ENCODE data around the gene STPG2. TPM values are rescaled to one million over a fixed set of nuclear protein-coding genes. Genes with fewer than 3 reads are reported as not detected.
A peak's percentile ranks its signal among the peaks of the same experiment; 100 is the strongest.

The STPG2 gene
- total and polyA plus RNA-seq, 2 donors (not counting 3 experiments of a cell fraction or from before 2014, with no cell fraction given): not detected

DNA sequence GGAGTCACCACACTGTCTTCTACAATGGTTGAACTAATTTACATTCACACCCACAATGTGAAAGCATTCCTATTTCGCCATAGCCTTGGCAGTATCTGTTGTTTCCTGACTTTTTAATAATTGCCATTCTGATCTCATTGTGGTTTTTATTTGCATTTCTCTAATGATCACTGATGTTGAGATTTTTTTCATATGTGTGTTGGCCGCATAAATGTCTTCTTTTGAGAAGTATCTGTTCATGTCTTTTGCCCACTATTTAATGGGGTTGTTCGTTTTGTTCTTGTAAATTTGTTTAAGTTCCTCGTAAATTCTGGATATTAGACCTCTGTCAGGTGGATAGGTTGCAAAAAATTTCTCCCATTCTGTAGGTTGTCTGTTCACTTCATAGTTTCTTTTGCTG, 519.1 kb downstream of the STPG2 start:
- H2AFZ ChIP-seq (ENCODE audit: low read depth, low read length): no peak overlapping the region
- dilution Hi-C loops (cut with MboI; ENCODE audit: extremely low pct_ligation_motif_present, low sequenced_read_pairs) (no loop called here), intact Hi-C loops (cut with micrococcal nuclease) (no loop called here)
- H3K4me1 ChIP-seq (ENCODE audit: control insufficient read depth, extremely low read depth, insufficient read depth, low read length): no peaks in the 10 kb centered on the region
- H3K36me3 ChIP-seq (ENCODE audit: control insufficient read depth in 2 of 2, extremely low read depth in 1 of 2, insufficient read depth in 2 of 2, low read length in 2 of 2): no peaks in the 10 kb centered on the region
- DNase-seq (ENCODE audit: low read depth, low spot score): no peak
- FAIRE-seq: no peak
- no peaks in the 10 kb centered on the region for H3K9me3 ChIP-seq (replicated peaks; ENCODE audit: control insufficient read depth, insufficient read depth, low read length)
- no peak overlapping the region for H3K4me2 ChIP-seq (ENCODE audit: insufficient read depth, low read length)
- H3K27me3 ChIP-seq (ENCODE audit: control insufficient read depth in 2 of 2, insufficient read depth in 2 of 2, low read length in 2 of 2): no peaks in the 10 kb centered on the region
- BruUV-seq (replicated peaks): no TSS peak
- H4K20me1 ChIP-seq (replicated peaks; ENCODE audit: control insufficient read depth, extremely low read depth, insufficient read depth, low read length): no peaks in the 10 kb centered on the region
- H3K79me2 ChIP-seq (ENCODE audit: control insufficient read depth, insufficient read depth, low read length): no peaks in the 10 kb centered on the region
- H3K9ac ChIP-seq (replicated peaks; ENCODE audit: extremely low read depth, insufficient read depth, low read length): no peak overlapping the region
- no peaks in the 10 kb centered on the region for H3K9me1 ChIP-seq (replicated peaks; ENCODE audit: control insufficient read depth, extremely low read depth, insufficient read depth, low read length)
- CTCF ChIA-PET: no interaction called here
- TF ChIP-seq POLR2AphosphoS5 (IDR thresholded peaks at IDR 0.05; ENCODE audit: insufficient read depth, low read depth, low read length): no peak
- no peak overlapping the region for H3K27ac ChIP-seq (ENCODE audit: insufficient read depth, low read depth, low read length)
- no peak overlapping the region for H3K4me3 ChIP-seq (replicated peaks in 1 of 3; ENCODE audit: insufficient read depth in 1 of 3, low read depth in 1 of 3, low read length in 3 of 3)
- POLR2A ChIA-PET: no interaction called here

DNA sequence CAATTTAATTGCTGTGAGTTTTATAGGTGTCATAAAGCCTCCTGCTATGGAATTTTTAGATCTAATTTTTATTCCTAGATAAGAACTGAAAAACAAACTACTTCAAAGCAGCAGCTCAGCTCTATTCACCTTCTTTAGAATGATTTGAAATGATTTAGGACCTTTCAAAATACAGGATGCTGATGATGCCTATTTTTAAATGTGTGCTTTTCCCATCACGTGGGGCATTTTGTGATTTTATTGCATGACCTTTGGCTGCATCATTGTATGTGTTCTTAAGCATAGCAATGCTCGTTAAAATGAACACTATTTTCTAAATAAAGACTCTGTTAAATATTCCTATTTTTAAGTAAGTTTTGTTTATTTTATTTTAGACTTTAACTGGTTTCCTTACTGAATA, 537.3 kb downstream of the STPG2 start:
- no TSS peak for BruUV-seq (replicated peaks)
- no peak overlapping the region for H3K9ac ChIP-seq (replicated peaks; ENCODE audit: extremely low read depth, insufficient read depth, low read length)
- H3K4me1 ChIP-seq (ENCODE audit: control insufficient read depth, extremely low read depth, insufficient read depth, low read length): no peaks in the 10 kb centered on the region
- TF ChIP-seq MAX (IDR thresholded peaks at IDR 0.05; ENCODE audit: insufficient read depth, insufficient read length) (no peak), POLR2AphosphoS5 (IDR thresholded peaks at IDR 0.05; ENCODE audit: insufficient read depth, low read depth, low read length) (no peak), JUN (IDR thresholded peaks at IDR 0.05; ENCODE audit: borderline replicate concordance, insufficient read depth, insufficient read length, low read depth) (no peak), GATA2 (IDR thresholded peaks at IDR 0.05; ENCODE audit: insufficient read depth, insufficient read length, low read depth, low read length) (no peak), FOS (IDR thresholded peaks at IDR 0.05; ENCODE audit: borderline replicate concordance, insufficient read depth, low read length) (no peak), POLR2A (IDR thresholded peaks at IDR 0.05; ENCODE audit: low read depth, low read length) (no peak), EZH2 (IDR thresholded peaks at IDR 0.05; ENCODE audit: borderline replicate concordance, low read depth, low read length, severe bottlenecking) (no peak), MYC (IDR thresholded peaks at IDR 0.05; ENCODE audit: low read depth, low read length) (no peak)
- TF ChIP-seq, protein P1, sequence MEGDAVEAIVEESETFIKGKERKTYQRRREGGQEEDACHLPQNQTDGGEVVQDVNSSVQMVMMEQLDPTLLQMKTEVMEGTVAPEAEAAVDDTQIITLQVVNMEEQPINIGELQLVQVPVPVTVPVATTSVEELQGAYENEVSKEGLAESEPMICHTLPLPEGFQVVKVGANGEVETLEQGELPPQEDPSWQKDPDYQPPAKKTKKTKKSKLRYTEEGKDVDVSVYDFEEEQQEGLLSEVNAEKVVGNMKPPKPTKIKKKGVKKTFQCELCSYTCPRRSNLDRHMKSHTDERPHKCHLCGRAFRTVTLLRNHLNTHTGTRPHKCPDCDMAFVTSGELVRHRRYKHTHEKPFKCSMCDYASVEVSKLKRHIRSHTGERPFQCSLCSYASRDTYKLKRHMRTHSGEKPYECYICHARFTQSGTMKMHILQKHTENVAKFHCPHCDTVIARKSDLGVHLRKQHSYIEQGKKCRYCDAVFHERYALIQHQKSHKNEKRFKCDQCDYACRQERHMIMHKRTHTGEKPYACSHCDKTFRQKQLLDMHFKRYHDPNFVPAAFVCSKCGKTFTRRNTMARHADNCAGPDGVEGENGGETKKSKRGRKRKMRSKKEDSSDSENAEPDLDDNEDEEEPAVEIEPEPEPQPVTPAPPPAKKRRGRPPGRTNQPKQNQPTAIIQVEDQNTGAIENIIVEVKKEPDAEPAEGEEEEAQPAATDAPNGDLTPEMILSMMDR (IDR thresholded peaks at IDR 0.05; ENCODE audit: extremely low read depth in 1 of 2, insufficient read depth in 1 of 2, low read depth in 1 of 2, low read length in 2 of 2): no peak
- H3K4me2 ChIP-seq (ENCODE audit: insufficient read depth, low read length): no peak overlapping the region
- no peaks in the 10 kb centered on the region for H3K36me3 ChIP-seq (ENCODE audit: control insufficient read depth in 2 of 2, extremely low read depth in 1 of 2, insufficient read depth in 2 of 2, low read length in 2 of 2)
- dilution Hi-C loops (cut with MboI; ENCODE audit: extremely low pct_ligation_motif_present, low sequenced_read_pairs): no loop called here
- CTCF ChIA-PET: no interaction called here
- H3K27ac ChIP-seq (ENCODE audit: insufficient read depth, low read depth, low read length): no peak overlapping the region
- H2AFZ ChIP-seq (ENCODE audit: low read depth, low read length): no peak overlapping the region
- POLR2A ChIA-PET: no interaction called here
- H4K20me1 ChIP-seq (replicated peaks; ENCODE audit: control insufficient read depth, extremely low read depth, insufficient read depth, low read length): no peaks in the 10 kb centered on the region
- intact Hi-C loops (cut with micrococcal nuclease): no loop called here
- DNase-seq (ENCODE audit: low read depth, low spot score): peak; percentile 76
- no peak for FAIRE-seq
- no peaks in the 10 kb centered on the region for H3K27me3 ChIP-seq (ENCODE audit: control insufficient read depth in 2 of 2, insufficient read depth in 2 of 2, low read length in 2 of 2)
- no peak overlapping the region for H3K4me3 ChIP-seq (replicated peaks in 1 of 3; ENCODE audit: insufficient read depth in 1 of 3, low read depth in 1 of 3, low read length in 3 of 3)
- no peaks in the 10 kb centered on the region for H3K9me3 ChIP-seq (replicated peaks; ENCODE audit: control insufficient read depth, insufficient read depth, low read length)
- H3K9me1 ChIP-seq (replicated peaks; ENCODE audit: control insufficient read depth, extremely low read depth, insufficient read depth, low read length): no peaks in the 10 kb centered on the region
- H3K79me2 ChIP-seq (ENCODE audit: control insufficient read depth, insufficient read depth, low read length): no peaks in the 10 kb centered on the region

Measured in endothelial cell of umbilical vein (primary cell).